HepG2 (cell line): Measurements from ENCODE around the gene RASAL1.

Experiments used
- ATAD3A ChIP-seq: sonication (generic); formaldehyde crosslinking; IDR thresholded peaks from 2 replicates; pipeline ENCODE4 v1.4.0; 2020; ENCODE audit warnings: missing genetic modification reagents
- NAIF1 ChIP-seq: sonication (generic); formaldehyde crosslinking; IDR thresholded peaks from 2 replicates; pipeline ENCODE4 v1.5.0; 2020; ENCODE audit warnings: mild to moderate bottlenecking, missing genetic modification reagents, borderline replicate concordance
- POLR2A ChIP-seq, 2 experiments: IDR thresholded peaks; 2 replicates each; pipeline ENCODE4 v1.6.1; 2011; ENCODE audit warnings: low read depth in 2 of 2, low read length in 2 of 2, mild to moderate bottlenecking in 1 of 2, moderate library complexity in 1 of 2; ENCODE audit not compliant: insufficient read depth in 1 of 2
- SALL2 ChIP-seq: sonication (generic); formaldehyde crosslinking; IDR thresholded peaks from 2 replicates; pipeline ENCODE4 v1.8.1; 2023; ENCODE audit warnings: mild to moderate bottlenecking, missing genetic modification reagents, inconsistent platforms
- TEAD2 ChIP-seq: sonication (generic); formaldehyde crosslinking; IDR thresholded peaks from 2 replicates; pipeline ENCODE4 v1.9.0; 2021; ENCODE audit warnings: missing genetic modification reagents
- ZBTB8A ChIP-seq: sonication (generic); formaldehyde crosslinking; IDR thresholded peaks from 2 replicates; pipeline ENCODE4 v1.4.0; 2020; ENCODE audit warnings: mild to moderate bottlenecking, low read depth, missing genetic modification reagents, borderline replicate concordance

- no peak for TF ChIP-seq ZBTB8A (CRISPR knock-in tag)
- TF ChIP-seq ATAD3A (CRISPR knock-in tag) = no peak
- TF ChIP-seq SALL2 (CRISPR knock-in tag) = no peak
- no peak for TF ChIP-seq POLR2A (IDR thresholded peaks at IDR 0.05; ENCODE audit: insufficient read depth in 1 of 2, low read depth in 2 of 2, low read length in 2 of 2)
- no peak for TF ChIP-seq NAIF1 (CRISPR knock-in tag)
- TF ChIP-seq TEAD2 (CRISPR knock-in tag) = no peak
These were observed 80.5 kb downstream of the RASAL1 start for GRCh38 chr12:113054948-113055486.
